Panc1 (cell line): ENCODE results near the gene ZNF319. TPM values are rescaled to one million over a fixed set of nuclear protein-coding genes. Genes with fewer than 3 reads are reported as not detected.
A peak's percentile ranks its signal among the peaks of the same experiment; 100 is the strongest.

ENCODE experiments used
- ATAC-seq: fragments of 200-7000 bp; cut with Tn5 transposase; 2 replicates; pipeline ENCODE4 v1.9.1; 2020; ENCODE audit warnings: mild to moderate bottlenecking, moderate library complexity
- BruUV-seq: library from RNA; stranded (reverse); fragments of 400-500 nt; replicated peaks from 2 replicates; lab custom pipeline; 2021; lab: Mats Ljungman, UMichigan
- CTCF ChIA-PET: fragments of 300-600 bp; sonication (Branson Sonifier 250); formaldehyde crosslinking; loops from one replicate; lab custom pipeline; 2022; ENCODE audit warnings: antibody characterized with exemption; lab: Charles Lee
- POLR2A ChIA-PET: fragments of 300-600 bp; sonication (Branson Sonifier 250); formaldehyde crosslinking; loops from one replicate; lab custom pipeline; 2022; ENCODE audit warnings: antibody characterized with exemption; lab: Charles Lee
- DNase-seq: peaks from one replicate; pipeline ENCODE4 v3.0.0-alpha.2; 2010; ENCODE audit warnings: low read depth, low spot score
- H3K27ac ChIP-seq: 2 replicates; pipeline ENCODE4 v1.5.1; 2011; ENCODE audit warnings: mild to moderate bottlenecking, low read length, inconsistent platforms
- H3K27me3 ChIP-seq: fragments of 200-500 bp; sonication (Bioruptor generic); 2 replicates; pipeline ENCODE4 v1.6.0; 2014; ENCODE audit warnings: low read length, inconsistent platforms; ENCODE audit not compliant: control insufficient read depth, insufficient read depth
- H3K36me3 ChIP-seq: fragments of 200-500 bp; sonication (Bioruptor generic); 2 replicates; pipeline ENCODE4 v1.5.1; 2014; ENCODE audit warnings: inconsistent platforms, mild to moderate bottlenecking, low read length, moderate library complexity; ENCODE audit not compliant: control insufficient read depth, insufficient read depth
- H3K4me1 ChIP-seq: 2 replicates; pipeline ENCODE4 v1.5.1; 2011; ENCODE audit warnings: inconsistent platforms, mild to moderate bottlenecking, low read length, moderate library complexity; ENCODE audit not compliant: control insufficient read depth, insufficient read depth
- H3K4me3 ChIP-seq, 2 experiments: 2 replicates each; pipeline ENCODE4 v1.5.1; 2011 to 2012; ENCODE audit warnings: low read depth in 2 of 2, low read length in 2 of 2, mild to moderate bottlenecking in 2 of 2, inconsistent platforms in 1 of 2, moderate library complexity in 1 of 2
- H3K9me3 ChIP-seq: fragments of 200-500 bp; sonication (Bioruptor generic); 2 replicates; pipeline ENCODE4 v1.5.1; 2014; ENCODE audit warnings: low read depth, mild to moderate bottlenecking, inconsistent platforms, low read length, moderate library complexity; ENCODE audit not compliant: control insufficient read depth, insufficient read depth
- CTCF ChIP-seq: fragments of 450-650 bp; IDR thresholded peaks from 2 replicates; pipeline ENCODE4 v1.5.1; 2017; ENCODE audit warnings: mild to moderate bottlenecking
- POLR2AphosphoS5 ChIP-seq: IDR thresholded peaks from 2 replicates; pipeline ENCODE4 v1.6.1; 2012; ENCODE audit warnings: mild to moderate bottlenecking, low read depth, low read length, moderate library complexity
- SIN3A ChIP-seq: IDR thresholded peaks from 2 replicates; pipeline ENCODE4 v1.6.1; 2012; ENCODE audit warnings: low read depth, mild to moderate bottlenecking, low read length, moderate library complexity, borderline replicate concordance; ENCODE audit not compliant: insufficient read depth
- TCF7L2 ChIP-seq: IDR thresholded peaks from 2 replicates; pipeline ENCODE4 v1.6.1; 2011; ENCODE audit warnings: mild to moderate bottlenecking, low read depth, low read length, inconsistent platforms
- in situ Hi-C: cut with HindIII; loops from 2 replicates; pipeline ENCODE4 v1.10.0; 2016; ENCODE audit warnings: low sequenced_read_pairs, low pct_unique_long_range_greater_than_20kb
- intact Hi-C: fragments of 100-400 bp; cut with micrococcal nuclease; formaldehyde crosslinking; loops from one replicate; pipeline ENCODE4 v1.10.0; 2022; ENCODE audit not compliant: unreplicated experiment
- total RNA-seq: library from RNA; stranded (reverse); gene quantifications from one replicate; pipeline ENCODE4 v1.2.1, GENCODE V29; 2021; ENCODE audit not compliant: unreplicated experiment
- TF ChIP-seq, protein P1 (sequence below), 2 experiments: IDR thresholded peaks; 2 replicates each; pipeline ENCODE4 v1.6.1; 2011 to 2012; ENCODE audit warnings: low read depth in 2 of 2, control low read depth in 1 of 2, low read length in 1 of 2, mild to moderate bottlenecking in 1 of 2, moderate library complexity in 1 of 2; ENCODE audit not compliant: insufficient read depth in 1 of 2

Gene ZNF319
- total RNA-seq, 1 experiment from 2014 or later, result 6.5 TPM

- BruUV-seq, result no TSS peak
- DNase-seq (no peak), ATAC-seq (no peak)
- no peak overlapping the region for H3K4me3 ChIP-seq
- CTCF ChIA-PET, result no interaction called here
- H3K27me3 ChIP-seq, result no peaks in the 10 kb centered on the region
- TF ChIP-seq POLR2AphosphoS5 (no peak), CTCF (no peak), SIN3A (no peak), TCF7L2 (no peak)
- TF ChIP-seq, protein P1, sequence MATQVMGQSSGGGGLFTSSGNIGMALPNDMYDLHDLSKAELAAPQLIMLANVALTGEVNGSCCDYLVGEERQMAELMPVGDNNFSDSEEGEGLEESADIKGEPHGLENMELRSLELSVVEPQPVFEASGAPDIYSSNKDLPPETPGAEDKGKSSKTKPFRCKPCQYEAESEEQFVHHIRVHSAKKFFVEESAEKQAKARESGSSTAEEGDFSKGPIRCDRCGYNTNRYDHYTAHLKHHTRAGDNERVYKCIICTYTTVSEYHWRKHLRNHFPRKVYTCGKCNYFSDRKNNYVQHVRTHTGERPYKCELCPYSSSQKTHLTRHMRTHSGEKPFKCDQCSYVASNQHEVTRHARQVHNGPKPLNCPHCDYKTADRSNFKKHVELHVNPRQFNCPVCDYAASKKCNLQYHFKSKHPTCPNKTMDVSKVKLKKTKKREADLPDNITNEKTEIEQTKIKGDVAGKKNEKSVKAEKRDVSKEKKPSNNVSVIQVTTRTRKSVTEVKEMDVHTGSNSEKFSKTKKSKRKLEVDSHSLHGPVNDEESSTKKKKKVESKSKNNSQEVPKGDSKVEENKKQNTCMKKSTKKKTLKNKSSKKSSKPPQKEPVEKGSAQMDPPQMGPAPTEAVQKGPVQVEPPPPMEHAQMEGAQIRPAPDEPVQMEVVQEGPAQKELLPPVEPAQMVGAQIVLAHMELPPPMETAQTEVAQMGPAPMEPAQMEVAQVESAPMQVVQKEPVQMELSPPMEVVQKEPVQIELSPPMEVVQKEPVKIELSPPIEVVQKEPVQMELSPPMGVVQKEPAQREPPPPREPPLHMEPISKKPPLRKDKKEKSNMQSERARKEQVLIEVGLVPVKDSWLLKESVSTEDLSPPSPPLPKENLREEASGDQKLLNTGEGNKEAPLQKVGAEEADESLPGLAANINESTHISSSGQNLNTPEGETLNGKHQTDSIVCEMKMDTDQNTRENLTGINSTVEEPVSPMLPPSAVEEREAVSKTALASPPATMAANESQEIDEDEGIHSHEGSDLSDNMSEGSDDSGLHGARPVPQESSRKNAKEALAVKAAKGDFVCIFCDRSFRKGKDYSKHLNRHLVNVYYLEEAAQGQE (IDR thresholded peaks at IDR 0.05; ENCODE audit: insufficient read depth in 1 of 2, low read depth in 2 of 2, low read length in 1 of 2), result no peak
- peaks cover 6% of the 10 kb centered on the region; the same call in 1 of the 2 replicates for H3K4me1 ChIP-seq
- in situ Hi-C loops, result no loop called here
- no peaks in the 10 kb centered on the region for H3K36me3 ChIP-seq
- H3K27ac ChIP-seq, result no peak overlapping the region
- H3K9me3 ChIP-seq, result no peaks in the 10 kb centered on the region
- intact Hi-C loops, result no loop called here
- POLR2A ChIA-PET, result no interaction called here
Observed at GRCh38 chr16:57995721-57996405, 4.6 kb downstream of the ZNF319 start.

DNA sequence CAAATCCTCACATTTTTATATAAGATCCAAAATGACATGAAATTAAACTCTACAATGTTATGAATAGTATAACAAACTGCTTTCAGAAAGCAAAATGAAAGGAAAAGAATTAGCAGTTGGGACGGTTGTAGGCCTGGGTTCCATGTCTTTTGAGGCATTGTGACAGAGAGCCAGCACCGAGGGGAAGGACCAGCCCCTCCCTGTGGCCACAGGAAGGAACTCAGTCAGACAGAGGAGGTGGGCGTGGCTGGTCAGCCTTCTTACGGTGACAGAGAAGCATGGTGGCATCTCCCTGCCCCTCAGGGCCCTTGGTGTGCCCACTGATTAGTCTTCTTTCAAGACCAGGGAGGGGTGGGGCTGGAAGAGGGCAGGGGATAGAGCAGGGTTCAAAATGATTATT lies 5.7 kb downstream of the ZNF319 start:
- peak; percentile 78 for ATAC-seq

More for the DNA sequence above, 5.7 kb downstream of the ZNF319 start:
- Histone ChIP-seq H3K36me3 (no peaks in the 10 kb centered on the region), H3K27me3 (no peaks in the 10 kb centered on the region), H3K27ac (no peak overlapping the region), H3K4me3 (no peak overlapping the region), H3K9me3 (no peaks in the 10 kb centered on the region), H3K4me1 (peaks cover 5% of the 10 kb centered on the region; the same call in 1 of the 2 replicates)
- in situ Hi-C loops, result no loop called here
- CTCF ChIA-PET, result no interaction called here
- intact Hi-C loops, result no loop called here
- no TSS peak for BruUV-seq
- no peak for DNase-seq
- POLR2A ChIA-PET, result no interaction called here
- no peak for TF ChIP-seq CTCF
- no peak for TF ChIP-seq TCF7L2
- TF ChIP-seq SIN3A, result no peak
- TF ChIP-seq, protein P1 (IDR thresholded peaks at IDR 0.05; ENCODE audit: insufficient read depth in 1 of 2, low read depth in 2 of 2, low read length in 1 of 2), result no peak
- no peak for TF ChIP-seq POLR2AphosphoS5
